Measurements from ENCODE around the gene APRT. TPM values are rescaled to one million over a fixed set of nuclear protein-coding genes. Genes with fewer than 3 reads are reported as not detected.

Gene APRT
- total and polyA plus RNA-seq, 8 donors: 38.8 to 88.2 (median 68.4) TPM

GRCh38 chr16:88848557-88848956 is 36.8 kb upstream of the APRT start:
- Histone ChIP-seq H3K27me3 (no peaks in the 10 kb centered on the region), H3K36me3 (no peaks in the 10 kb centered on the region), H3K4me1 (no peaks in the 10 kb centered on the region), H3K4me3 (no peak overlapping the region), H3K27ac (no peak overlapping the region), H3K9me3 (no peaks in the 10 kb centered on the region)
- TF ChIP-seq CTCF (IDR thresholded peaks at IDR 0.05): no peak
- peak in 1 of 6 donors; percentile 63 for DNase-seq
- intact Hi-C loops (cut with DNase I): no loop called here
- 90 to 92% methylated on average over 21 of the region's 21 CpGs for WGBS, 2 donors
- FAIRE-seq: no peak
- ATAC-seq: no peak

GRCh38 chr16:88847654-88848053 is 35.9 kb upstream of the APRT start:
- H3K36me3 ChIP-seq: no peaks in the 10 kb centered on the region
- H3K27ac ChIP-seq: no peak overlapping the region
- no peaks in the 10 kb centered on the region for H3K9me3 ChIP-seq
- no peak overlapping the region for H3K4me3 ChIP-seq
- no peaks in the 10 kb centered on the region for H3K27me3 ChIP-seq
- no peak for FAIRE-seq
- no peaks in the 10 kb centered on the region for H3K4me1 ChIP-seq
- TF ChIP-seq CTCF (IDR thresholded peaks at IDR 0.05): no peak
- no peak for ATAC-seq
- WGBS, 2 donors: 92 to 94% methylated on average over 18 of the region's 18 CpGs
- DNase-seq: no peak
- intact Hi-C loops (cut with DNase I): no loop called here

DNA sequence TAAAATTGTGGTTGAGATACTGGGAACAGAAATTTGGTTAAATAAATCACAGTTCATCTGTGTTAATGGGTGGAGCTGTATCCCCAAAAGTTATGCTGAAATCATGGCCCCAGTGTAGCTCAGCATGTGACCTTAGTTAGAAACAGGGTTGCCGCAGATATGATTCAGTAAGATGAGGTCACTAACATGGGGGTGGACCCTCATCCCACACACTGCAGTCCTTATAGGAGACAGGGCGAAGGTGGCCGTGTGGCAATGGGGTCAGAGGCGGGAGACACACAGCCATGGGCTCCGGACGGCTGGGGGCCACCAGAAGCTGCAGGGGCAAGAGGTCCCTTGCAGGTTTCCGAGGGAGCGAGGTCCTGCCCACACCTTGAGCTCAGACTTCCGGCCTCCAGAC is 34.4 kb upstream of the APRT start:
- DNase-seq (peak in 1 of 6 donors; percentile 38), ATAC-seq (no peak), FAIRE-seq (no peak)
- no peak overlapping the region for H3K27ac ChIP-seq
- 96 to 97% methylated on average over 9 of the region's 9 CpGs for WGBS, 2 donors
- no peaks in the 10 kb centered on the region for H3K27me3 ChIP-seq
- no peaks in the 10 kb centered on the region for H3K4me1 ChIP-seq
- intact Hi-C loops (cut with DNase I): no loop called here
- TF ChIP-seq CTCF (IDR thresholded peaks at IDR 0.05): no peak
- H3K9me3 ChIP-seq: no peaks in the 10 kb centered on the region
- H3K36me3 ChIP-seq: no peaks in the 10 kb centered on the region
- H3K4me3 ChIP-seq: no peak overlapping the region

- H3K9me3 ChIP-seq: no peaks in the 10 kb centered on the region
- no peak overlapping the region for H3K27ac ChIP-seq
- ATAC-seq (no peak), DNase-seq (no peak), FAIRE-seq (no peak)
- intact Hi-C loops (cut with DNase I): no loop called here
- 78 to 80% methylated on average over 11 of the region's 11 CpGs for WGBS, 2 donors
- no peaks in the 10 kb centered on the region for H3K36me3 ChIP-seq
- no peaks in the 10 kb centered on the region for H3K4me1 ChIP-seq
- no peaks in the 10 kb centered on the region for H3K27me3 ChIP-seq
- no peak for TF ChIP-seq CTCF (IDR thresholded peaks at IDR 0.05)
- no peak overlapping the region for H3K4me3 ChIP-seq
Measured at GRCh38 chr16:88844419-88845036, 32.8 kb upstream of the APRT start.

- Histone ChIP-seq H3K9me3 (no peaks in the 10 kb centered on the region), H3K27ac (no peak overlapping the region), H3K4me1 (no peaks in the 10 kb centered on the region), H3K4me3 (no peak overlapping the region), H3K36me3 (no peaks in the 10 kb centered on the region), H3K27me3 (no peaks in the 10 kb centered on the region)
- no peak for TF ChIP-seq CTCF (IDR thresholded peaks at IDR 0.05)
- FAIRE-seq (no peak), ATAC-seq (no peak), DNase-seq (peak in 1 of 6 donors; percentile 44)
- intact Hi-C loops (cut with DNase I): no loop called here
- 93% methylated on average over 20 of the region's 20 CpGs for WGBS, 2 donors
Measured at GRCh38 chr16:88843256-88843655, 31.5 kb upstream of the APRT start.
